Activated effector memory CD4-positive, alpha-beta T cell treated with anti-CD3 and anti-CD28 coated beads, Interleukin-2, amount 50 U/mL, for 16 hours (primary cell): ENCODE measurements around the gene ANKRD27.
A peak's percentile ranks its signal among the peaks of the same experiment; 100 is the strongest.
"Not testable (repeated sequence)": the region's sequence is repeated elsewhere in the genome, so short reads cannot be mapped to it uniquely, and the experiment has no call there.

Experiments used
- DNase-seq: peaks from one replicate; pipeline ENCODE4 v3.0.0-alpha.2; 2020

ANKRD27 gene

GRCh38 chr19:32595491-32595890 is 79.5 kb downstream of the ANKRD27 start:
- no peak for DNase-seq

DNA sequence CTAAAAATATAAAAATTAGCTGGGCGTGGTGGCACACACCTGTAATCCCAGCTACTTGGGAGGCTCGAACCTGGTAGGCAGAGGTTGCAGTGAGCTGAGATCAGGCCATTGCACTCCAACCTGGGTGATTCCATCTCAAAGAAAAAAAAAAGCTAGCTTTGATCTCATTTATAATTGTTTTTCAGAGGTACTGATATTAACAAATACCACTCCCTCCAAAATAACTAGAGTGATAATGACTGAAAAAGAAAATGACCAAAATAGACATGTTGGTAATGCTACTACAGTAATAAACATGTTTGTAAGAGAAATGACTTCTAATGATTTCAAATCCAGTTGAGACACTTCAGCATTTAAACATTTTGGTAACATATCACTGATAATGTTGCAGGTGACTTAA is 81.0 kb downstream of the ANKRD27 start:
- no peak for DNase-seq

DNA sequence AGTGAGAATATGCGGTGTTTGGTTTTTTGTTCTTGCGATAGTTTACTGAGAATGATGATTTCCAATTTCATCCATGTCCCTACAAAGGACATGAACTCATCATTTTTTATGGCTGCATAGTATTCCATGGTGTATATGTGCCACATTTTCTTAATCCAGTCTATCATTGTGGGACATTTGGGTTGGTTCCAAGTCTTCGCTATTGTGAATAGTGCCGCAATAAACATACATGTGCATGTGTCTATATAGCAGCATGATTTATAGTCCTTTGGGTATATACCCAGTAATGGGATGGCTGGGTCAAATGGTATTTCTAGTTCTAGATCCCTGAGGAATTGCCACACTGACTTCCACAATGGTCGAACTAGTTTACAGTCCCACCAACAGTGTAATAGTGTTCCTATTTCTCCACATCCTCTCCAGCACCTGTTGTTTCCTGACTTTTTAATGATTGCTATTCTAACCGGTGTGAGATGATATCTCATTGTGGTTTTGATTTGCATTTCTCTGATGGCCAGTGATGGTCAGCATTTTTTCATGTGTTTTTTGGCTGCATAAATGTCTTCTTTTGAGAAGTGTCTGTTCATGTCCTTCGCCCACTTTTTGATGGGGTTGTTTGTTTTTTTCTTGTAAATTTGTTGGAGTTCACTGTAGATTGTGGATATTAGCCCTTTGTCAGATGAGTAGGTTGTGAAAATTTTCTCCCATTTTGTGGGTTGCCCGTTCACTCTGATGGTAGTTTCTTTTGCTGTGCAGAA is 87.1 kb downstream of the ANKRD27 start:
- not testable (repeated sequence) for DNase-seq

- DNase-seq = no peak
These were observed 93.2 kb downstream of the ANKRD27 start for GRCh38 chr19:32581705-32582179.

- peak; percentile 99 for DNase-seq
These were observed 93.9 kb downstream of the ANKRD27 start, which contains the start of gene PDCD5 for GRCh38 chr19:32580901-32581704. TSS of gene PDCD5 (plus strand) at chr19:32581190. CDS start at chr19:32581262, 72 bp downstream.

DNA sequence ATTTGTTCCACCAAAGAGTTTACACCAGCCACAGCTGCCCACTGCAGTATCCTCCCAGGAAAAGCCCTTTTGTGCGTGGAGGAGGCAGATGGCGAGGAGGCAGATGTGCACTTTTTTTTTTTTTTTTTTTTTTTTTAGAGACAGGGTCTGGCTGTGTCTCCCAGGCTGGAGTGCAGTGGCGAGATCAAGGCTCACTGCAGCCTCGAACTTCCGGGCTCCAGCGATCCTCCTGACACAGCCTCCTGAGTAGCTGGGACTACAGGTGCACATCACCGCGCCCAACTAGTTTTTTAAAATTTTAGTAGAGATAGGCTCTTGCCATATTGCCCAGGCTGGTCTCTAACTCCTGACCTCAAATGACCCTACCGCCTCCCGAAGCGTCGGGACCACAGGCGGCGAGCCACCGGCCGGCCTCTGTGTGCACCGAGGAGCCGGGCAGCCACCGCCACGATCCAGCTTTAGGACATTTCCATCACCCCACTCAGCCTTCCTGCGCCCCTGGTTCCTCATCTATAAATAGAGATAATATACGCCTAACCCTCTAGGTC is 94.6 kb downstream of the ANKRD27 start:
- DNase-seq = no peak

- DNase-seq = no peak
These were observed 98.2 kb downstream of the ANKRD27 start for GRCh38 chr19:32576790-32577189.

- DNase-seq = no peak
These were observed 101.5 kb downstream of the ANKRD27 start for GRCh38 chr19:32573492-32573794.

DNA sequence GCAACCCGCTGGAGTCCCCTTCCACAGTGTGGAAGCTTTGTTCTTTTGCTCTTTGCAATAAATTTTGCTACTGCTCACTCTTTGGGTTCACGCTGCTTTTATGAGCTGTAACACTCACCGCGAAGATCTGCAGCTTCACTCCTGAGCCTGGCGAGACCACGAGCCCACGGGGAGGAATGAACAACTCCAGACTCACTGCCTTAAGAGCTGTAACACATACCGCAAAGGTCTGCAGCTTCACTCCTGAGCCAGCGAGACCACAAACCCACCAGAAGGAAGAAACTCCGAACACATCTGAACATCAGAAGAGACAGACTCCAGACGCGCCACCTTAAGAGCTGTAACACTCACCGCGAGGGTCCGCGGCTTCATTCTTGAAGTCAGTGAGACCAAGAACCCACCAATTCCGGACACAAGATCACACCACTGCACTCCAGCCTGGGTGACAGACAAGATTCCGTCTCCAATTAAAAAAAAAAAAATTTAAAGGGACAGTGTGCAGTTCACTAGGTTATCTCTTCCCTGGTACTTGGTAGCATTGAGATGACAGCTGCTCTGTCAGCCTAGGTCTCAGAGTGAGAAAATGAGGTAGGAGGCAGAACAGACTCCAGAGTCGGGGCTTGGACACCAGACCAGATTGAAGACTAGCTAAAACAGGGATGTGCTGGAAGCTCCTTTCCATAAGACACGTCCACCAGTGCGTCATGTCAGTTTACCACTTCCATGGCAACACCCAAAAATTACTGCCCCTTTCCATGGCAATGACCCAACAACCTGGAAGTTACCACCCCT is 102.1 kb downstream of the ANKRD27 start:
- DNase-seq = not testable (repeated sequence)

- DNase-seq = not testable (repeated sequence)
These were observed 103.4 kb downstream of the ANKRD27 start for GRCh38 chr19:32571471-32572075.

- peak; percentile 67 for DNase-seq
These were observed 104.7 kb downstream of the ANKRD27 start for GRCh38 chr19:32570081-32570785.

- no peak for DNase-seq
These were observed 107.5 kb downstream of the ANKRD27 start for GRCh38 chr19:32567486-32567885.

DNA sequence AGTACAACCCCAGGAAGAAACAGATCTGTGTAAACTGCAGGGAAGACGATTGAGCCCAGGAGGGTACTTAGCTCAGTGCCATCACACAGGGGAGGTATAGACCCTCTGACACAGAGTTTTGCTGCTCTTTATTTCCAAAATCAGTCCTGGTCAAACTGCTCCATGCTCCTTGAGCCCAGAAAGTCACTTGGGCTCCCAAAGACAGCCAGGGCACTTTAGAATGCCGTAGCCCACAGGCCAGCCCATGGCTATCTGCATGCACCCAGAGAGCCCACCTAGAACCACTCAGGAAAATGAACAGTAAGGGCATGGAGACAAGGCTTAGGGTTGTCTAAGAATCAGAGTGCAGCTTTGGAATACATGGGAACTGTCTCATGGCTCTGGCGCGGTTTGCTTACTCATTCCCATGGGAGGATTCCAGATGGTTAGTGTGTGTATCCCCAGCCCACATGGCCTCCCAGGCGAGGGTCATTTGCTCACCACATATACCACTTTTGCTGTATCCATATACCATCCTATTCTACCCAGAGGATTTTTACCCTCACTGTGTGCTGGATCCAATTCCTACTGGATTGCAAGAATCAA is 108.6 kb downstream of the ANKRD27 start:
- DNase-seq = no peak

GRCh38 chr19:32563761-32564160 is 111.2 kb downstream of the ANKRD27 start:
- no peak for DNase-seq

DNA sequence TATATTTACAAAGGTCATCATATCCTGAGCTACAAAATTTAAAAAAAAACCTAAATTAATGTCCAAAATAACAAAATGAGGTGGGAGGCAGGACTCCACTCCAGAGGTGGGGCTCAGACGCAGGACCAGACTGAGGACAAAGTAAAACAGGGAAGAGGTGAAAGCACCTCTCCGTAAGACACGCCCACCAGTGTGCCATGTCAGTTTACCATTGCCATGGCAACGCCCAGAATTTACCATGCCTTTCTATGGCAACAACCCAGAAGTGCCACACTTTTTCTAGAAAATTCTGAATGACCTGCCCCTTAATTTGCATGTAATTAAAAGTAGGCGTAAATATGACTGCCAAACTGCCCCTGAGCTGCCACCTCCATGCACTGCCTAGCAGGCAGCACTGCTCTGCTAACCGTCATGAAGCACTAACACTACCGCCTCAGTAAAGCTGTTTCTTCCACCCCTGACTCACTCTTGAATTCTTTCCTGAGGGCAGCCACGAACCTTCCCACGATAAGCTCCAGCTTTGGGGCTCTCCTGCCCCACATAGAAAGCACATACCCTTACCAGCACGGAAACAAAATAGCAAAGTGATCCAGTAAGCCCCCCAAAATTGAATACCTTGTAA is 116.3 kb downstream of the ANKRD27 start:
- DNase-seq = no peak

GRCh38 chr19:32555786-32556185 is 119.2 kb downstream of the ANKRD27 start:
- no peak for DNase-seq

DNA sequence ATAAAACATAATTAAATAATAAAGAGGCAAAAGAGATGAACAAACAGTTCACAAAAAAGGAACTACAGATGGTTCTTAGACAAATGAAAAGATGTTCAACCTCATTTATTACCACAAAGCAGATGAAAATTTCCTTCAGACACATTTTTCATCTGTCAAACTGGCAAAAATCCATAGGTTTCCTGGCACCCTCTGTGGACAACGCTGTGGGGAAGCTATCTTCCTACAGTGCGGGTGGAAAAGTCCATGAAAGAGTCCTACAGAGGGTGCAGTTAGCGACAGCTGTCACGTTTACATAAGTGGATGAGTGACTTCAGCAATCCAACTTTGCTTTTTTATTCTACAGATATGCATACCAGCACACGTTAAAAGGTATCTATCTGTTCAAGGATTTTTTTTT is 124.3 kb downstream of the ANKRD27 start:
- no peak for DNase-seq
